HG03060 (cell line): ENCODE data around the gene ABCC11.
"Not testable (repeated sequence)": the region's sequence is repeated elsewhere in the genome, so short reads cannot be mapped to it uniquely, and the experiment has no call there.

Experiments used
- ATAC-seq: cut with Tn5 transposase; IDR thresholded peaks from one replicate; pipeline ENCODE4 v1.9.1; 2021; ENCODE audit warnings: low read depth, moderate number of reproducible peaks; ENCODE audit not compliant: unreplicated experiment

Gene ABCC11

DNA sequence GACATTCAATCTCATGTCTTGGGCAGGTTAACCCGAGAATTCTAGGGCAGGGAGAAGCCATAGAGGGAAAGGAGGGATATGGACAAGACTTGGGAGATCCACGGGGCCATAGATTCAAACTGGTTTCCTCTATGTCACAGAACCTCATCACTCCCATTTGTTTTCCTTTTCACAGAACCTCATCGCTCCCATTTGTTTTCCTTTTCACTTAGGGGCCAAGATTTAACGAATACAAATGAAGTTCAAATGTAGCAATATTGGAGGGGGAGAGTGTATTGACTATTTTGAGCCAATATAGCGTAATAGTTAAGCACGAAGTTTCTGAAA, 42.6 kb downstream of the ABCC11 start:
- ATAC-seq: no peak

DNA sequence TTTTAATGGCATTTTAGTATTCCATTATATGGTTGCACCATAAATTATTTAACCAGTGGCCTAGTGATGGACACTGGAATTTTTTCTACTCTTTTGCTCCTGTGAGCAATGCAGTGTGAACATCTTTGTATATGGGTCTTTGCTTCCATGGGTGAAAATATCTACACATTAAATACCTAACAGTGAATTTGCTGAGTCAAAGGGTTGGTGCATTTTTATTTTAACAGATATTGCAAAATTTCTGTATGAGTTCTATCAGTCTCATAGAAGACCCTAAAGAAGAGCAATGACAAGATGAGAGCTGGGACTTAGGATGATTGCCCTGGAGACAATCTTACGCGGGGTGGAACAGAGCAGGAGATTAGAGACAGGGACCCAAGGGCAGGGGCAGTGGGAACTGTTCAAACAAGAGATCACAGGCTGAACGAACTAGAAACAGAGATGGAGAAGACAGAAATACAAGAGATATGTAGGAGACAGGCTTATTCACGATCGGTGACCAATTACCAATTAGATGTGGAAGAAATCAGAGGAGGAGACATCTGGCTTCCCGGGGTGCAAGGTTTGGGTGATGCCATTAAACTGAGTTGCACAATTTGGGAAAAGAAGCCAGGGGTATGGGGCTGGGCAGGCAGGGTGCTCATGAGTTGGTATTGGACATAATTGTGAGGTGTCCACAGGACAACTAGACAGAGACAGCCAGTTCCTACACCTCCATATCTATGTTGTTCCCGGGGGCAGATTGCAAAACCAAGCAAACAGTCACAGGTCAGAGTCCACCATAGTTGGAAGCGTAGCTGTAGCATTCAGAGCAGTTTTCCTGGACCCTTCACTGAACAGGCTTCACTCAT, 43.1 kb downstream of the ABCC11 start:
- ATAC-seq: no peak

DNA sequence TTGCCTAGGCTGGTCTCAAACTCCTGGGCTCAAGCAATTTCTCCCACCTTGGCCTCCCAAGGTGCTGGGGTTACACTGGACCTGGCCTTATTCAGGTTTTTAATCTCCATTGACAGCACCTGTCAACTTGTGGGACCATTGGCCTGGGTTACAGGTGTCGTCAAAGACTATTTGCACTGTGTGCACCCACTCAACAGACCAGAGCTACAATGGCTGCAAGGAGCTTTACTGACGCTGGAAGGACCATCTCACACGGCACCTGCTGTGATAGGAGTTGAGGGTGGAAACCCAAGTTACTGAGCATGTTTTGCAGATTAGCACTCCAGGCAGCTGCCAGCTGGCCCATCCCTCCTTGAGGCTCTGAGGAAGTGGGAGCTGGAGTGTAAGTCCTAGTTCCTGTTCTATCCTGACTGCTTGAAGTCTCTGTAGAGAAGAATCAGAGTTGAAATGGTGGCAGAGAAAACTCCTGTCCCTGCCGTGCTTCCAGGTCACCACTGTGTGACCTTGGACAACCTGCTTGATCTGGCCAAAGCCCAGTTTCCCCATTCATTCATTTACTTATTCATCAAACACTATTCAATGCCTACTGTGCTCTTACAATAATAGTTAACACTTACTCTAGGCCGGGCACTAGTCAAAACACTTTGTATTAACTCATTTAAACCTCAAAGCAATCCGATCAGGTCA, 45.7 kb downstream of the ABCC11 start:
- ATAC-seq: no peak

GRCh38 chr16:48197294-48197693, 50.0 kb downstream of the ABCC11 start:
- ATAC-seq: no peak

- ATAC-seq: no peak
Observed at GRCh38 chr16:48194828-48195556, 52.3 kb downstream of the ABCC11 start.

- ATAC-seq: no peak
Observed at GRCh38 chr16:48193846-48194245, 53.5 kb downstream of the ABCC11 start.

GRCh38 chr16:48188449-48189102, 58.8 kb downstream of the ABCC11 start:
- peak; percentile 93 for ATAC-seq

DNA sequence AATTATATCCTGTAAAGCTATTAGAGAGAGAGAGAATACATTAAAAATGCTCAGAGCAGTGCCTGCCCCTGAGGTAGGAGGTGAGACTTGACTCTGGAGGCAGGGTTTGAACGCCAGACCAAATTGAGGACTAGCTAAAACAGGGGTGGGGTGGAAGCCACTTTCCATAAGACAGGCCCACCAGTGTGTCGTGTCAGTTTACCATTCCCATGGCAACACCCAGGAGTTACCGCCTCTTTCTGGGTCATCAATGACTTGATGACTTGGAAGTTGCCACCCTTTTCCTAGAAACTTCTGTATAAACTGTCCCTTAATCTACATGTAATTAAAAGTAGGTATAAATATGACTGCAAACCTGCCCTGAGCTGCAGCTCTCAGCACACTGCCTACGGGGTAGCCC, 59.6 kb downstream of the ABCC11 start:
- no peak for ATAC-seq

DNA sequence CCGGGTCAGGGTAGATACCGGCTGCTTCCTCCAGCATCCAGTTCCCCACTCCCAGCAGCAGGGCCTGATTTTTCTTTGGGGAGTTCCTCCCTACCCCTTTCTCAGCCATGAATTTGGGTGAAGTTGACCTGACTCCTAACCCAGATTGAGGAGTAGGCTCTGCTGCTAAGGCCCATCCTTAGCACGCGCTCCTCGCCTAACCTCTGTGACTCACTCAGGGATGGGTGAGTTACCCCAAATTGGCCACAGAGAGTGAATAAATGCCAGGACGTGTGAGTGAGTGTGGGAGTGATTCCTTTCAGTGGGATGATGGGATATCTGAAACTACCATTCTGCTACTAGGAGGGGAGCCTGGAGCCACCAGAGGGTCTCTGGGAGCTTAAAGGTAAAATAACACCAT, 62.7 kb downstream of the ABCC11 start:
- no peak for ATAC-seq

DNA sequence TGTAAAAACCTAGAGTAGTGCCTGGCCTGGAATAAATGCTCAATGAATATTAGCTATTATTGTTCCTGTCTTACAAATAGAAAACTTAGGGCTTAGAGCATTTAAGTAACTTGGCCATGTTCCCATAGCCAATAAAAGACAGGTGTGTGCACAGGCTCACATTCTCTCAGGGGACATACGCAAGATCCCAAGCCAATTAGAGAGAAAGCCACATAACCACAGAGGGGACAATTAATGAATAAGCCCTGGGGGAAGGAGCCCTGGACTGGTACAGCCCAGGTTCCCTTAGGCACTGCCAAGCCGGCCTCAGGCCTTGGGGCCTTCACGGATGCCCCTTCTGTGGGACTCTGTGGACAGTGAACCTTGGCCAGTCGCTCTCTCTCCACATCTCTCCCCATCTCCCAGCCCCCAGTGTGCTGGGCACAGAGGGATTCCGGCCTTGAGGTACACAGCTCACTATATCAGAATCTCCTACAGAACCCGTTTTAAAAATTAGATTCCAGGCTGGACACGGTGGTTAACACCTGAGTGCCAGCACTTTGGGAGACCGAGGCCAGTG, 64.3 kb downstream of the ABCC11 start:
- ATAC-seq: no peak

DNA sequence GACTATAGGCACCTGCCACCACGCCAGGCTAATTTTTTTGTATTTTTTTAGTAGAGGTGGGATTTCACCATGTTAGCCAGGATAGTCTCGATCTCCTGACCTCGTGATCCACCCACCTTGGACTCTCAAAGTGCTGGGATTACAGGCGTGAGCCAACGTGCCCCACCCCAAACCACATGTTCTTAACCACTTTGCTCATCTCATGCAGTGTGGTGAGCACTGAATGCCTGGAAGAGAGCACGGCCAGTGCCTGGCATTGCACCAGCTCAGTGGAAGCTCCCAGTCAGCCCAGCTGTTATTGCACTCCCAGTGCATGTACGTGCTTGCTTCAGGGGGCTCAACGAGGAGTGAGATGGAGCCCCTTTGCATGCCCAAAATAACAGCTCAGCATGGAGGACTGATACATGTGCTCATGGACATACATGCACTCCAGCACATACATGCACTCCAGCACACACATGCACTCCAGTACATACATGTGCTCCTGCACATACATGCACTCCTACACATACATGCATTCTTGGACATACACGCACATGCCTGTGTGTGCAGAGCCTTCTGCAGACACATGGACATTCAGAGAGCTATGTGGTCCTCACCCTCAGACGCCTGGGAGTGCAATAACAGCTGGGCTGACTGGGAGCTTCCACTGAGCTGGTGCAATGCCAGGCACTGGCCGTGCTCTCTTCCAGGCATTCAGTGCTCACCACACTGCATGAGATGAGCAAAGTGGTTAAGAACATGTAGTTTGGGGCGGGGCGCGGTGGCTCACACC, 65.4 kb downstream of the ABCC11 start:
- ATAC-seq: not testable (repeated sequence)

DNA sequence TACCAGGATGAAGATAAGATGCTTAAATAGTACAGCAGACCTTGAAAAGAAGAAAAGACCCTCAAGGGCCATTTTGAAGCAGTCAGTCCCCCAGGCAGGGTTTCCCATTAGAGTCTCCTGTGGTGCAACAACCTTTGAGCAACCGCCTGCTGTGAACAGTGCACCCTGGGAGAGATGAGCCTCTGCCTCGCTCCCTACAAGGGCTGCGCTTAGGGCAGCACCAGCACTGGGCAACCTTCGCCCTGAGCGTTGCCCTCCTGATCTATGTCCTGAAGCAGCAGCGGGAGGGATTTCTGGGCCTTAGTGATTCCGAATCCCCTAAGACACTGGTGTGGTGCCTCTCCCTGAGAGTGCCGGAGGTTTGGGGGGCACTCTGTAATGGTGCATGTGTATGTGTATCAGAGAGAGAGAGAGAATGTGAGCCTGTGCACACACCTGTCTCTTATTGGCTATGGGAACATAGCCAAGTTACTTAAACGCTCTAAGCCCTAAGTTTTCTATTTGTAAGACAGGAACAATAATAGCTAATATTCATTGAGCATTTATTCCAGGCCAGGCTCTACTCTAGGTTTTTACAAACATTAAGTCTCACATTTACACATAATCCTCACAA, 66.4 kb downstream of the ABCC11 start:
- no peak for ATAC-seq

GRCh38 chr16:48176635-48177408, 70.5 kb downstream of the ABCC11 start:
- ATAC-seq: no peak

- no peak for ATAC-seq
Observed at GRCh38 chr16:48173889-48174288, 73.5 kb downstream of the ABCC11 start.

GRCh38 chr16:48172682-48173081, 74.7 kb downstream of the ABCC11 start:
- no peak for ATAC-seq

DNA sequence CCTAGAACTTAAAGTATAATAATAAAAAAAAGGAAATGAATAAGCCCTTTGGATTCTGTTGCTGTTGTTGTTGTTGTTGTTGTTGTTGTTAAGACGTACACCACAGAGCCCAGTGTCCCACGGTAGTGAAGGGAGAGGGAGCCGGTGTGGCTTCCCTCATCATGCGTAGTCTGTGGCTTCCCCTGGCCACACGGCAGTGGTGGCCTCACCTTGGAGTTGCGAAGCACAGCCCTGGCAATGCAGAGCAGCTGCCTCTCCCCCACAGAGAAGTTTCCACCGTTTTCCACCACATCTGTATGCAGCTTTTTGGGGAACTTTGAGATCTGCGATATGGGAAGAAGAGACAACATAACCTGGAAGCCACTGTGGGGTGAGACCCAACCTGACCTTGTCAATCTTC, 77.4 kb downstream of the ABCC11 start:
- ATAC-seq: no peak

DNA sequence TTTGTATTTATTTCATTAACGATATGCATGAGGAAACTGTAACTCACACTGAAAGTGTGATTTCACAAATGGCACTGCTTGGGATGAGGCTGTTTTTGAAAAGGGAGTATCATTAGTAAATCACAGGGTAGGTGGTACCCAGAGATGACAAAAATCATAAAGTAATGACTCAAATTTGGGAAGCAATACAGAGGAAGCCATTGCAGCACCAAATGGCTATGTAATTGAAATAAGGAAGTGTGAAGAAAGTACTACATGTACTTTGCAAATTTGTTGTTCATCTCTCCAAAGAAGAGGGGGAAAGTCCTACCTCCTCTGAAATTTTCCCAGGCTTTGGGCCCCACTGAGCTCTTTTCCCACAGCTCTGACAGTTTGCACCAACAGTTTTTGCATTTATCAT, 79.3 kb downstream of the ABCC11 start:
- no peak for ATAC-seq

DNA sequence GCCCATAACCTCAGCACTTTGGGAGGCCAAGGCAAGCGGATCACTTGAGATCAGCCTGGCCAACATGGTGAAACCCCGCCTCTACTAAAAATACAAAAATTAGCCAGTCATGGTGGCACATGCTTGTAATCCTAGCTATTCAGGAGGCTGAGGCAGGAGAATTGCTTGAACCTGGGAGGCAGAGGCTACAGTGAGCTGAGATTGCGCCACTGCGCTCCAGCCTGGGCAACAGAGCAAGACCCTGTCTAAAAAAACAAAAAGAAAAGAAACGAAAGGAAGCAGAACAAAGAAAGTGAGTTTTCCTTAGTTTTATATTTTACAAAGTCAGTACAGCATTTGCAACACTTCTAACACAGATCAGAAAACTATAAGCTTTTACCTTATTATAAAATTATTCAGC, 80.7 kb downstream of the ABCC11 start:
- not testable (repeated sequence) for ATAC-seq
